ENCODE results near the gene AGAP1.

Gene AGAP1

GRCh38 chr2:235511187-235511661, 17.4 kb downstream of the AGAP1 start:
- FAIRE-seq, result no peak

GRCh38 chr2:235511751-235512698, 18.2 kb downstream of the AGAP1 start:
- FAIRE-seq, result no peak

- FAIRE-seq, result no peak
Observed at GRCh38 chr2:235512699-235513053, 18.8 kb downstream of the AGAP1 start.

- no peak for FAIRE-seq
Observed at GRCh38 chr2:235513984-235514626, 20.3 kb downstream of the AGAP1 start.

GRCh38 chr2:235514627-235515363, 21.0 kb downstream of the AGAP1 start:
- FAIRE-seq, result no peak

GRCh38 chr2:235515364-235515742, 21.5 kb downstream of the AGAP1 start:
- FAIRE-seq, result no peak

GRCh38 chr2:235515821-235516220, 22.0 kb downstream of the AGAP1 start:
- no peak for FAIRE-seq

GRCh38 chr2:235516257-235516656, 22.4 kb downstream of the AGAP1 start:
- FAIRE-seq, result no peak

GRCh38 chr2:235518322-235519090, 24.7 kb downstream of the AGAP1 start:
- no peak for FAIRE-seq

GRCh38 chr2:235520787-235521186, 26.9 kb downstream of the AGAP1 start:
- no peak for FAIRE-seq

- no peak for FAIRE-seq
Observed at GRCh38 chr2:235521844-235522243, 28.0 kb downstream of the AGAP1 start.

- FAIRE-seq, result no peak
Observed at GRCh38 chr2:235523021-235523420, 29.2 kb downstream of the AGAP1 start.

GRCh38 chr2:235523486-235524150, 29.8 kb downstream of the AGAP1 start:
- FAIRE-seq, result no peak

GRCh38 chr2:235526166-235526565, 32.3 kb downstream of the AGAP1 start:
- FAIRE-seq, result no peak

- FAIRE-seq, result no peak
Observed at GRCh38 chr2:235527806-235528469, 34.1 kb downstream of the AGAP1 start.

GRCh38 chr2:235529621-235530020, 35.8 kb downstream of the AGAP1 start:
- FAIRE-seq, result no peak

- FAIRE-seq, result no peak
Observed at GRCh38 chr2:235530735-235531134, 36.9 kb downstream of the AGAP1 start.

- no peak for FAIRE-seq
Observed at GRCh38 chr2:235532307-235532706, 38.5 kb downstream of the AGAP1 start.

GRCh38 chr2:235533198-235533597, 39.4 kb downstream of the AGAP1 start:
- no peak for FAIRE-seq

- FAIRE-seq, result no peak
Observed at GRCh38 chr2:235533616-235534385, 40.0 kb downstream of the AGAP1 start.

Data from TTC549 (cell line).